GM23248 (cell line): ENCODE data around the gene ZMYM2. TPM values are rescaled to one million over a fixed set of nuclear protein-coding genes. Genes with fewer than 3 reads are reported as not detected.

Experiments used
- DNase-seq: peaks from one replicate; pipeline ENCODE4 v3.0.0-alpha.2; 2015
- H2AFZ ChIP-seq: fragments of 200-600 bp; sonication (generic); 2 replicates; pipeline ENCODE4 v1.6.1; 2016; ENCODE audit warnings: antibody characterized with exemption
- H3F3A ChIP-seq: fragments of 200-600 bp; sonication (generic); 2 replicates; pipeline ENCODE4 v1.6.1; 2016; ENCODE audit warnings: mild to moderate bottlenecking, antibody characterized with exemption, mixed run types; ENCODE audit not compliant: insufficient read depth
- H3K27ac ChIP-seq: fragments of 200-600 bp; sonication (generic); 2 replicates; pipeline ENCODE4 v1.5.1; 2016; ENCODE audit warnings: mild to moderate bottlenecking
- H3K27me3 ChIP-seq: fragments of 200-600 bp; sonication (generic); replicated peaks from 2 replicates; pipeline ENCODE4 v1.6.1; 2016; ENCODE audit warnings: mild to moderate bottlenecking; ENCODE audit not compliant: insufficient read depth
- H3K36me3 ChIP-seq: fragments of 200-600 bp; sonication (generic); 2 replicates; pipeline ENCODE4 v1.6.1; 2016; ENCODE audit warnings: low read depth, mild to moderate bottlenecking
- H3K4me1 ChIP-seq: fragments of 200-600 bp; sonication (generic); 2 replicates; pipeline ENCODE4 v1.6.1; 2016; ENCODE audit warnings: mild to moderate bottlenecking; ENCODE audit not compliant: insufficient read depth
- H3K4me2 ChIP-seq: fragments of 200-600 bp; sonication (generic); one replicate; pipeline ENCODE4 v1.6.1; 2016; ENCODE audit warnings: mild to moderate bottlenecking; ENCODE audit not compliant: unreplicated experiment
- H3K4me3 ChIP-seq: fragments of 200-600 bp; sonication (generic); 2 replicates; pipeline ENCODE4 v1.5.1; 2016; ENCODE audit warnings: mild to moderate bottlenecking
- H3K79me2 ChIP-seq: fragments of 200-600 bp; sonication (generic); 2 replicates; pipeline ENCODE4 v1.6.1; 2016; ENCODE audit warnings: mild to moderate bottlenecking; ENCODE audit not compliant: insufficient read depth
- H3K9ac ChIP-seq: fragments of 200-600 bp; sonication (generic); 2 replicates; pipeline ENCODE4 v1.6.1; 2016; ENCODE audit warnings: mild to moderate bottlenecking
- H3K9me2 ChIP-seq: fragments of 200-600 bp; sonication (generic); 2 replicates; pipeline ENCODE4 v1.6.1; 2016; ENCODE audit warnings: mixed run types, mild to moderate bottlenecking, moderate library complexity; ENCODE audit not compliant: insufficient read depth
- H3K9me3 ChIP-seq: fragments of 200-600 bp; sonication (generic); one replicate; pipeline ENCODE4 v1.6.1; 2017; ENCODE audit warnings: low read depth
- H4K20me1 ChIP-seq: fragments of 200-600 bp; sonication (generic); 2 replicates; pipeline ENCODE4 v1.6.0; 2016; ENCODE audit not compliant: insufficient read depth
- EZH2 ChIP-seq: fragments of 200-600 bp; sonication (generic); IDR thresholded peaks from 2 replicates; pipeline ENCODE4 v1.6.1; 2018; ENCODE audit warnings: antibody characterized with exemption, mild to moderate bottlenecking; ENCODE audit not compliant: insufficient read depth, poor library complexity, severe bottlenecking
- EZH2phosphoT487 ChIP-seq: fragments of 200-600 bp; sonication (generic); IDR thresholded peaks from 2 replicates; pipeline ENCODE4 v1.6.1; 2018; ENCODE audit warnings: antibody characterized with exemption, moderate library complexity, mild to moderate bottlenecking, low read depth; ENCODE audit not compliant: insufficient read depth
- WGBS, 2 experiments: methylation state at CpG; one replicate each; pipeline ENCODE4 v1.1.6; 2015 to 2017; ENCODE audit warnings: low lambda C conversion rate in 2 of 2, low coverage in 1 of 2; ENCODE audit errors: missing lambda C conversion rate in 2 of 2; 5-methylcytosine and 5-hydroxymethylcytosine counted together
- in situ Hi-C: fragments of 300-500 bp; cut with MboI; formaldehyde crosslinking; loops from 2 replicates; pipeline ENCODE4 v1.15.0; 2020
- polyA plus RNA-seq: library from polyadenylated mRNA; unstranded; fragments of >200 nt; fragmentation: Nextera tagmentation; extraction: Ambion mirVana; gene quantifications from 2 replicates; pipeline ENCODE4 v1.2.1, GENCODE V29; 2016
- total RNA-seq: library from RNA; depleted of rRNA; stranded (reverse); fragments of >200 nt; shearing (Covaris generic); gene quantifications from 2 replicates; pipeline ENCODE4 v1.2.3, GENCODE V29; 2014

ZMYM2 gene
- total and polyA plus RNA-seq, 2 experiments from 2014 or later, result 14.9 to 35.0 TPM

- peaks cover 36% of the 10 kb centered on the region for H3K79me2 ChIP-seq
- no peak overlapping the region for H3K4me3 ChIP-seq
- H3K27me3 ChIP-seq, result no peaks in the 10 kb centered on the region
- no peak for TF ChIP-seq EZH2
- no peak for TF ChIP-seq EZH2phosphoT487
- no peak overlapping the region for H2AFZ ChIP-seq
- peak; percentile 53 for DNase-seq
- no peak overlapping the region for H3K27ac ChIP-seq
- peaks cover 56% of the 10 kb centered on the region for H3K36me3 ChIP-seq
- in situ Hi-C loops, result no loop called here
- WGBS, 2 experiments, result 64 to 72% methylated on average over 3 of the region's 3 CpGs
- H3K4me2 ChIP-seq, result no peak overlapping the region
- 0 out of 2 replicates have a peak, but pooled peaks cover 6% of the 10 kb centered on the region for H3K4me1 ChIP-seq
- peaks cover 5% of the 10 kb centered on the region; the same call in 1 of the 2 replicates for H3F3A ChIP-seq
- H3K9ac ChIP-seq, result no peak overlapping the region
- no peaks in the 10 kb centered on the region for H3K9me2 ChIP-seq
- H3K9me3 ChIP-seq, result no peaks in the 10 kb centered on the region
- 0 out of 2 replicates have a peak, but pooled peaks cover 6% of the 10 kb centered on the region for H4K20me1 ChIP-seq
These were observed 94.5 kb downstream of the ZMYM2 start for GRCh38 chr13:20053016-20053415.

- no peak for DNase-seq
- Histone ChIP-seq H3F3A (peaks cover 5% of the 10 kb centered on the region; the same call in 1 of the 2 replicates), H2AFZ (no peak overlapping the region), H3K4me3 (no peak overlapping the region), H3K79me2 (peaks cover 36% of the 10 kb centered on the region), H3K9ac (no peak overlapping the region), H3K27me3 (no peaks in the 10 kb centered on the region), H3K4me1 (0 out of 2 replicates have a peak, but pooled peaks cover 1% of the 10 kb centered on the region), H3K9me3 (no peaks in the 10 kb centered on the region), H3K36me3 (peaks cover 57% of the 10 kb centered on the region), H4K20me1 (0 out of 2 replicates have a peak, but pooled peaks cover under 1% of the 10 kb centered on the region), H3K9me2 (no peaks in the 10 kb centered on the region), H3K4me2 (no peak overlapping the region), H3K27ac (no peak overlapping the region)
- 100% methylated on average over 2 of the region's 2 CpGs for WGBS, 2 experiments
- TF ChIP-seq EZH2phosphoT487, result no peak
- no peak for TF ChIP-seq EZH2
- in situ Hi-C loops, result no loop called here
These were observed 95.4 kb downstream of the ZMYM2 start for GRCh38 chr13:20053891-20054290.

- no peaks in the 10 kb centered on the region for H3K27me3 ChIP-seq
- H3K9ac ChIP-seq, result no peak overlapping the region
- H3K9me2 ChIP-seq, result no peaks in the 10 kb centered on the region
- H3K4me3 ChIP-seq, result no peak overlapping the region
- no peak overlapping the region for H3K27ac ChIP-seq
- 83 to 92% methylated on average over 2 of the region's 2 CpGs for WGBS, 2 experiments
- peaks cover 31% of the 10 kb centered on the region for H3K79me2 ChIP-seq
- H2AFZ ChIP-seq, result no peak overlapping the region
- H3K9me3 ChIP-seq, result no peaks in the 10 kb centered on the region
- peaks cover 5% of the 10 kb centered on the region; the same call in 1 of the 2 replicates for H3F3A ChIP-seq
- no peak overlapping the region for H3K4me2 ChIP-seq
- no peaks in the 10 kb centered on the region for H4K20me1 ChIP-seq
- H3K36me3 ChIP-seq, result peaks cover 61% of the 10 kb centered on the region
- TF ChIP-seq EZH2, result no peak
- TF ChIP-seq EZH2phosphoT487, result no peak
- in situ Hi-C loops, result no loop called here
- DNase-seq, result no peak
- no peaks in the 10 kb centered on the region for H3K4me1 ChIP-seq
These were observed 96.1 kb downstream of the ZMYM2 start for GRCh38 chr13:20054586-20054985.

GRCh38 chr13:20057214-20057613 is 98.7 kb downstream of the ZMYM2 start:
- in situ Hi-C loops, result no loop called here
- Histone ChIP-seq H3K9me2 (no peaks in the 10 kb centered on the region), H3F3A (peaks cover 4% of the 10 kb centered on the region; the same call in 1 of the 2 replicates), H3K9ac (no peak overlapping the region), H3K27me3 (no peaks in the 10 kb centered on the region), H3K4me1 (no peaks in the 10 kb centered on the region), H3K9me3 (no peaks in the 10 kb centered on the region), H2AFZ (no peak overlapping the region), H4K20me1 (no peaks in the 10 kb centered on the region), H3K27ac (no peak overlapping the region), H3K4me2 (no peak overlapping the region), H3K36me3 (peaks cover 68% of the 10 kb centered on the region), H3K4me3 (no peak overlapping the region), H3K79me2 (peaks cover 21% of the 10 kb centered on the region; the same call in 1 of the 2 replicates)
- 92 to 98% methylated on average over 7 of the region's 7 CpGs for WGBS, 2 experiments
- no peak for DNase-seq
- no peak for TF ChIP-seq EZH2
- TF ChIP-seq EZH2phosphoT487, result no peak

GRCh38 chr13:20057963-20058362 is 99.4 kb downstream of the ZMYM2 start:
- no peaks in the 10 kb centered on the region for H3K4me1 ChIP-seq
- no peaks in the 10 kb centered on the region for H4K20me1 ChIP-seq
- no peaks in the 10 kb centered on the region for H3K27me3 ChIP-seq
- no peaks in the 10 kb centered on the region for H3K9me2 ChIP-seq
- no peak overlapping the region for H3K4me2 ChIP-seq
- H2AFZ ChIP-seq, result no peak overlapping the region
- peak; percentile 25 for DNase-seq
- H3K4me3 ChIP-seq, result no peak overlapping the region
- TF ChIP-seq EZH2phosphoT487 (no peak), EZH2 (no peak)
- in situ Hi-C loops, result no loop called here
- H3K27ac ChIP-seq, result no peak overlapping the region
- no peak overlapping the region for H3K9ac ChIP-seq
- WGBS, 2 experiments, result 94 to 96% methylated on average over 1 of the region's 1 CpG
- peaks cover 4% of the 10 kb centered on the region; the same call in 1 of the 2 replicates for H3F3A ChIP-seq
- H3K79me2 ChIP-seq, result peaks cover 21% of the 10 kb centered on the region; the same call in 1 of the 2 replicates
- H3K9me3 ChIP-seq, result no peaks in the 10 kb centered on the region
- peaks cover 74% of the 10 kb centered on the region for H3K36me3 ChIP-seq
